Trophoblast cell (in vitro differentiated cells and primary cell): Measurements from ENCODE around the gene CCDC78.
"Not testable (repeated sequence)": the region's sequence is repeated elsewhere in the genome, so short reads cannot be mapped to it uniquely, and the experiment has no call there.

ENCODE experiments used
- DNase-seq, 2 donors: peaks; one replicate each; pipeline ENCODE4 v3.0.0-alpha.2; 2016
- H2AFZ ChIP-seq: 2 replicates; pipeline ENCODE4 v1.6.1; 2013; ENCODE audit warnings: low read length, moderate library complexity, mild to moderate bottlenecking; ENCODE audit not compliant: insufficient read depth, poor library complexity
- H2AK5ac ChIP-seq: 2 replicates; pipeline ENCODE4 v1.6.1; 2013; ENCODE audit warnings: mild to moderate bottlenecking, low read length
- H2BK120ac ChIP-seq: 2 replicates; pipeline ENCODE4 v1.6.1; 2013; ENCODE audit warnings: low read length, mild to moderate bottlenecking, moderate library complexity; ENCODE audit not compliant: insufficient read depth, poor library complexity
- H2BK12ac ChIP-seq: 2 replicates; pipeline ENCODE4 v1.6.1; 2013; ENCODE audit warnings: mild to moderate bottlenecking, low read length, moderate library complexity
- H2BK5ac ChIP-seq: 2 replicates; pipeline ENCODE4 v1.6.1; 2013; ENCODE audit warnings: low read length, low read depth, moderate library complexity, mild to moderate bottlenecking; ENCODE audit not compliant: poor library complexity
- H3K14ac ChIP-seq: 2 replicates; pipeline ENCODE4 v1.6.1; 2013; ENCODE audit warnings: mild to moderate bottlenecking, low read length
- H3K18ac ChIP-seq: 2 replicates; pipeline ENCODE4 v1.6.1; 2013; ENCODE audit warnings: mild to moderate bottlenecking, low read length
- H3K23ac ChIP-seq: 2 replicates; pipeline ENCODE4 v1.6.1; 2013; ENCODE audit warnings: low read length
- H3K27ac ChIP-seq: 2 replicates; pipeline ENCODE4 v1.5.1; 2013; ENCODE audit warnings: low read depth, mild to moderate bottlenecking, inconsistent platforms, low read length, moderate library complexity
- H3K27me3 ChIP-seq: 2 replicates; pipeline ENCODE4 v1.6.1; 2013; ENCODE audit warnings: inconsistent platforms, mild to moderate bottlenecking, low read length, moderate library complexity; ENCODE audit not compliant: insufficient read depth
- H3K36me3 ChIP-seq, 2 experiments: 1 replicate in 1 of 2; 2 replicates in 1 of 2; pipeline ENCODE4 v1.6.1; 2013; ENCODE audit warnings: low read length in 2 of 2, mild to moderate bottlenecking in 2 of 2, moderate library complexity in 1 of 2; ENCODE audit not compliant: insufficient read depth in 2 of 2, control insufficient read depth in 1 of 2
- H3K4ac ChIP-seq: 2 replicates; pipeline ENCODE4 v1.6.1; 2013; ENCODE audit warnings: low read depth, mild to moderate bottlenecking, low read length, moderate library complexity
- H3K4me1 ChIP-seq, 2 experiments: 1 replicate in 1 of 2; 2 replicates in 1 of 2; pipeline ENCODE4 v1.6.1; 2013; ENCODE audit warnings: low read length in 2 of 2, mild to moderate bottlenecking in 2 of 2, moderate library complexity in 1 of 2; ENCODE audit not compliant: insufficient read depth in 2 of 2, control insufficient read depth in 1 of 2
- H3K4me2 ChIP-seq: 2 replicates; pipeline ENCODE4 v1.6.1; 2013; ENCODE audit warnings: inconsistent platforms, mild to moderate bottlenecking, low read length, moderate library complexity
- H3K4me3 ChIP-seq: 2 replicates; pipeline ENCODE4 v1.5.1; 2013; ENCODE audit warnings: mild to moderate bottlenecking, low read depth, low read length, inconsistent platforms
- H3K79me1 ChIP-seq: one replicate; pipeline ENCODE4 v1.6.1; 2013; ENCODE audit warnings: low read length
- H3K79me2 ChIP-seq: 2 replicates; pipeline ENCODE4 v1.6.1; 2013; ENCODE audit warnings: low read length, mild to moderate bottlenecking; ENCODE audit not compliant: control insufficient read depth, insufficient read depth, poor library complexity
- H3K9ac ChIP-seq: 2 replicates; pipeline ENCODE4 v1.6.1; 2013; ENCODE audit warnings: mild to moderate bottlenecking, low read length
- H3K9me3 ChIP-seq: 2 replicates; pipeline ENCODE4 v1.6.1; 2013; ENCODE audit warnings: low read depth, mild to moderate bottlenecking, control low read depth, inconsistent platforms, low read length; ENCODE audit not compliant: insufficient read depth
- H4K12ac ChIP-seq: 2 replicates; pipeline ENCODE4 v1.6.1; 2013; ENCODE audit warnings: low read depth, mild to moderate bottlenecking, low read length, moderate library complexity
- H4K8ac ChIP-seq: 2 replicates; pipeline ENCODE4 v1.6.1; 2013; ENCODE audit warnings: low read depth, mild to moderate bottlenecking, low read length, moderate library complexity
- H4K91ac ChIP-seq: one replicate; pipeline ENCODE4 v1.6.1; 2013; ENCODE audit warnings: low read depth, mild to moderate bottlenecking, low read length, moderate library complexity
- WGBS: extraction: QIAGEN DNeasy Blood & Tissue Kit; methylation state at CpG from one replicate; pipeline ENCODE4 v1.1.7; 2013; ENCODE audit warnings: missing lambda C conversion rate; ENCODE audit not compliant: insufficient read length, insufficient coverage; ENCODE audit errors: extremely low coverage; 5-methylcytosine and 5-hydroxymethylcytosine counted together

CCDC78 gene

DNA sequence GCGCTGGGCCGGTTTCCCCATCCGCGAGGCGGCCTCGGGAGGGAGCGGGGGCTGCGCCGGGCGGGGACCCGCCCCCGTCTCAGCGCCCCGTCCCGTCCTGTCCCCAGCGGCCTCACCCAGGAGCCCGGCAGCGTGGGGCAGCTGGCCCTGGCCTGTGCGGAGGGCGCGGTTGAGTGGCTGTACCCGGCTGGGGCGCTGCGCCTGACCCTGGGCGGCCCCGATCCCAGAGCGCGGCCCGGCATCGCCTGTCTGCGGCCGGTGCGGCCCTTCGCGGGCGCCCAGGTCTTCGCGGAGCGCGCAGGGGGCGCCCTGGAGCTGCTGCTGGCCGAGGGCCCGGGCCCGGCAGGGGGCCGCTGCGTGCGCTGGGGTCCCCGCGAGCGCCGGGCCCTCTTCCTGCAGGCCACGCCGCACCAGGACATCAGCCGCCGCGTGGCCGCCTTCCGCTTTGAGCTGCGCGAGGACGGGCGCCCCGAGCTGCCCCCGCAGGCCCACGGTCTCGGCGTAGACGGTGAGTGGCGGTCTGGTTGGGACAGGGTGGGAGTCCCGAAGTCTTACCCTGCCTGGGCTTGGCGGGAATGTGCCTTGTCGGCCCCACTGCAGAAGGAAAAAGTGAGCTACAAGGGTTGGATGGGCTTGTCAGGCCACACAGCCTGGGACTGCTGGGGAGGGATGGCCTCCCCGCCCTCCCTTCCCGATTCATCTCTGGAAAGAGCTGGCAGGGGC is 10.6 kb downstream of the CCDC78 start:
- H3K4me3 ChIP-seq: peak overlapping the region; percentile 67
- no peak overlapping the region for H3K14ac ChIP-seq
- H3K4ac ChIP-seq: no peak overlapping the region
- H4K12ac ChIP-seq: no peak overlapping the region
- peaks cover 12% of the 10 kb centered on the region for H3K9me3 ChIP-seq
- H3K79me2 ChIP-seq: peaks cover 2% of the 10 kb centered on the region
- H2AFZ ChIP-seq: no peak overlapping the region
- no peak overlapping the region for H3K18ac ChIP-seq
- peaks cover 4% of the 10 kb centered on the region for H3K79me1 ChIP-seq
- H2BK5ac ChIP-seq: no peak overlapping the region
- H3K9ac ChIP-seq: no peak overlapping the region
- no peak overlapping the region for H2AK5ac ChIP-seq
- no peak overlapping the region for H3K23ac ChIP-seq
- H2BK120ac ChIP-seq: no peak overlapping the region
- H3K36me3 ChIP-seq: no peaks in the 10 kb centered on the region
- H2BK12ac ChIP-seq: no peak overlapping the region
- H3K27ac ChIP-seq: no peak overlapping the region
- no peak for DNase-seq
- peaks cover 12% of the 10 kb centered on the region for H3K27me3 ChIP-seq
- H4K8ac ChIP-seq: peak overlapping the region; percentile 40
- WGBS: no CpG with 5 or more reads among the region's 74 CpGs
- H4K91ac ChIP-seq: no peak overlapping the region
- peaks cover 24 to 28% of the 10 kb centered on the region in 2 experiments for H3K4me1 ChIP-seq
- H3K4me2 ChIP-seq: peak overlapping the region; percentile 93

DNA sequence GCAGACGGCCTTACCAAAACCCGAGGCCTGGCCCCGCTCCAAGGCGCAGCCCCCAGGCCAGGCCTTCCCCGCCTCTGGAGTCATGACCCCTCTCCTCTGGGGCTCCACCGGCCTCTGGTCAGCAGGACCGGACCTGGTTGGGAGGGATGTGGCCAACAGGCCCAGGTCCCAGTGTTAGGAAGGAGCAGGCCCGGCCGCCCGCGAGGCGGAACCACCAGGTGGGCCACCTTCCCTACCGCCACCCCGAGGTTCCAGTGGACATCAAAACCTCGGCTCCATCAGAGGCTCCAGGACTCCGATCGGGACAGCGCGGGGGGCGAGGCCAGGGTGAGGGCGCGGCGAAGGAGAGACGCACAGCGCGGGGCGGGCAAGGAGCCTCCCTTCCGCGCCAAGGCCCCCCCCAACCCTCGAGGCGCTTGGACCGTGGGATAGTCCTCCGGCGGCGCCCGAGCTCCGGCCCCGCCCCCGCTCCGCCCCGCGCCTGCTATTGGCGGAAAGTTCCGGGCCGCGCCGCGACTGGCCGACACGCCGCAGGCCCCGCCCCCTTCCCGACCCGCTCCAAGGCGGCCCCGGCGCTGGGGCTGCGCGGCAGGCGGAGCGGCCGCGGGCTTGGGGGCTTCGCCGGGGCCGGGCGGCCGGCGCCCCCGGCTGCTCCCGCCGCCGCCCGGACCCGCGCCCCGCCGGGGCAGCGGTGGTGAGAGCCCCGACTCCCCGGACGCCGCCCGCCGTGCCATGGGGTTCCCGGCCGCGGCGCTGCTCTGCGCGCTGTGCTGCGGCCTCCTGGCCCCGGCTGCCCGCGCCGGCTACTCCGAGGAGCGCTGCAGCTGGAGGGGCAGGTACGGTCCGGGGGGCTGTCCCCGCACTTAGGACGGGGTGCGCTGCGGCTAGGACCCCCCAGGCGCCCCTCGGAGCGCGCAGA is 11.4 kb downstream of the CCDC78 start, which contains the start of gene METRN:
TSS of gene METRN (plus strand) at position 561 of the 919 bp plus-strand sequence. CDS start at position 733, 172 bp downstream.
- no peak within 1 kb of the TSS for H3K4ac ChIP-seq
- H3K36me3 ChIP-seq: no peaks in the 10 kb centered on the region
- peaks cover 20% of the 10 kb centered on the region in 2 experiments for H3K4me1 ChIP-seq
- H3K9ac ChIP-seq: no peak within 1 kb of the TSS
- H3K9me3 ChIP-seq: peaks cover 12% of the 10 kb centered on the region
- no peak within 1 kb of the TSS for H2BK12ac ChIP-seq
- peak within 1 kb of the TSS; percentile 29 for H3K27ac ChIP-seq
- H4K12ac ChIP-seq: no peak within 1 kb of the TSS
- H3K23ac ChIP-seq: no peak within 1 kb of the TSS
- DNase-seq: peak; percentile 86 to 93
- no CpG with 5 or more reads among the region's 108 CpGs for WGBS
- H4K8ac ChIP-seq: peak within 1 kb of the TSS; percentile 74
- peak within 1 kb of the TSS; percentile 20 for H4K91ac ChIP-seq
- H3K79me1 ChIP-seq: peaks cover 2% of the 10 kb centered on the region
- peaks cover 12% of the 10 kb centered on the region for H3K27me3 ChIP-seq
- no peak within 1 kb of the TSS for H2AK5ac ChIP-seq
- no peak within 1 kb of the TSS for H2BK5ac ChIP-seq
- H3K4me3 ChIP-seq: peak within 1 kb of the TSS; percentile 67
- H3K18ac ChIP-seq: no peak within 1 kb of the TSS
- H3K4me2 ChIP-seq: peak within 1 kb of the TSS; percentile 93
- no peaks in the 10 kb centered on the region for H3K79me2 ChIP-seq
- H2BK120ac ChIP-seq: no peak within 1 kb of the TSS
- no peak within 1 kb of the TSS for H3K14ac ChIP-seq
- no peak within 1 kb of the TSS for H2AFZ ChIP-seq

DNA sequence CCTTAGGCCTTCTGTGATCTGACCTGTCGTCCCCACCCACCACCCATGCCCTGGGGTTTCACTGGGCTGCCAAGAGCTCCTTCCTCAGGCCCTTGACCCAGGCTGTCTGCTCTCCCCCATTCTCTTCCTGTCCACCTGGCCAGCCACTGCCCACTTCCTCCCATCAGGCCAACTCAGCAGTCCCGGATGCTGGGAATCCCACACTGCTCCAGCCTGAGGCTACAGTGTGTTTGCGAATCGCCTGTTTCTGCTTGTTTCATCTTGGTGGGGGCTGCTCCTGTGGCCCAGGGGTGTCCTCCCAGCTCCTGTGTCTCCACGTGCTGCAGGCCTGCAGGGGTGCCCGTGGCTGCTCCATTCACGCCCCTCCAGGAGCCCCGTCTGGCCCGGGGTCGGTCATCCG is 12.2 kb downstream of the CCDC78 start:
- Histone ChIP-seq H4K91ac (peak overlapping the region; percentile 20), H3K36me3 (no peaks in the 10 kb centered on the region), H3K9ac (no peak overlapping the region), H3K23ac (no peak overlapping the region), H3K27me3 (peaks cover 12% of the 10 kb centered on the region), H3K14ac (no peak overlapping the region), H3K18ac (no peak overlapping the region), H3K79me1 (peaks cover 2% of the 10 kb centered on the region), H4K12ac (no peak overlapping the region), H4K8ac (peak overlapping the region; percentile 74), H3K4me1 (peaks cover 18 to 19% of the 10 kb centered on the region in 2 experiments), H3K4me3 (no peak overlapping the region), H2BK5ac (no peak overlapping the region), H2AFZ (no peak overlapping the region), H3K9me3 (peaks cover 12% of the 10 kb centered on the region), H3K4ac (no peak overlapping the region), H3K27ac (peak overlapping the region; percentile 29), H3K4me2 (no peak overlapping the region), H2AK5ac (no peak overlapping the region), H2BK12ac (no peak overlapping the region), H2BK120ac (no peak overlapping the region), H3K79me2 (no peaks in the 10 kb centered on the region)
- WGBS: no CpG with 5 or more reads among the region's 11 CpGs
- DNase-seq: peak; percentile 46 to 55

DNA sequence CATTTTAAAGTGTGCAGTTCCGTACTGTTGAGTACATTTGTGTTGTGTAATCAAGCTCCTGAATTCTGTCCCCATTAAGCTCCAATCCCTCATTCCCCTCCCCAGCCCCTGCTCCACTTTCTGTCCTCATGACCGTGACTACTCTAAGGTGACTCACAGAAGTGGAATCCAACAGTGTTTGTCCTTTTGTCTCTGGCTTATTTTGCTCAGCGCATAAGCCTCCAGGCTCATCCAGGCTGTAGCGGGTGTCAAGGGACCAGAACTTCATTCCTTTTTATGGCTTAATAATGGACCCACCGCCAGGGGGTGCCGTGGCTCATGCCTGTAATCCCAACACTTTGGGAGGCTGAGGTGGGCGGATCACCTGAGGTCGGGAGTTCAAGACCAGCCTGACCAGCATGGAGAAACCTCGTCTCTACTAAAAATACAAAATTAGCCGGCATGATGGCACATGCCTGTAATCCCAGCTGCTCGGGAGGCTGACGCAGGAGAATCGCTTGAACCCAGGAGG is 13.4 kb downstream of the CCDC78 start:
- no CpG with 5 or more reads among the region's 13 CpGs for WGBS
- not testable (repeated sequence) for H2AK5ac ChIP-seq, H2AFZ ChIP-seq, H3K27ac ChIP-seq, H3K36me3 ChIP-seq, H2BK120ac ChIP-seq, H3K79me1 ChIP-seq, H3K4ac ChIP-seq, H3K79me2 ChIP-seq, H3K4me3 ChIP-seq, H4K91ac ChIP-seq, H4K12ac ChIP-seq, H3K9ac ChIP-seq, H2BK5ac ChIP-seq, H2BK12ac ChIP-seq, H4K8ac ChIP-seq, H3K4me2 ChIP-seq, H3K14ac ChIP-seq, H3K23ac ChIP-seq, H3K18ac ChIP-seq
- DNase-seq: peak; percentile 98 to 99
- peaks cover 14% of the 10 kb centered on the region for H3K27me3 ChIP-seq
- H3K4me1 ChIP-seq: peaks cover 18 to 19% of the 10 kb centered on the region in 2 experiments
- peaks cover 12% of the 10 kb centered on the region for H3K9me3 ChIP-seq
